Kidney tubule cell (primary cell): Measurements from ENCODE around the gene CISD3.

Experiments
- DNase-seq: peaks from one replicate; pipeline ENCODE4 v3.0.0-alpha.2; 2018; ENCODE audit warnings: low spot score

The CISD3 gene

GRCh38 chr17:38745545-38745944 is 15.4 kb downstream of the CISD3 start:
- peak; percentile 30 for DNase-seq

GRCh38 chr17:38746004-38746848 is 16.1 kb downstream of the CISD3 start:
- DNase-seq = no peak

- no peak for DNase-seq
Measured at GRCh38 chr17:38746849-38747462, 16.8 kb downstream of the CISD3 start.

DNA sequence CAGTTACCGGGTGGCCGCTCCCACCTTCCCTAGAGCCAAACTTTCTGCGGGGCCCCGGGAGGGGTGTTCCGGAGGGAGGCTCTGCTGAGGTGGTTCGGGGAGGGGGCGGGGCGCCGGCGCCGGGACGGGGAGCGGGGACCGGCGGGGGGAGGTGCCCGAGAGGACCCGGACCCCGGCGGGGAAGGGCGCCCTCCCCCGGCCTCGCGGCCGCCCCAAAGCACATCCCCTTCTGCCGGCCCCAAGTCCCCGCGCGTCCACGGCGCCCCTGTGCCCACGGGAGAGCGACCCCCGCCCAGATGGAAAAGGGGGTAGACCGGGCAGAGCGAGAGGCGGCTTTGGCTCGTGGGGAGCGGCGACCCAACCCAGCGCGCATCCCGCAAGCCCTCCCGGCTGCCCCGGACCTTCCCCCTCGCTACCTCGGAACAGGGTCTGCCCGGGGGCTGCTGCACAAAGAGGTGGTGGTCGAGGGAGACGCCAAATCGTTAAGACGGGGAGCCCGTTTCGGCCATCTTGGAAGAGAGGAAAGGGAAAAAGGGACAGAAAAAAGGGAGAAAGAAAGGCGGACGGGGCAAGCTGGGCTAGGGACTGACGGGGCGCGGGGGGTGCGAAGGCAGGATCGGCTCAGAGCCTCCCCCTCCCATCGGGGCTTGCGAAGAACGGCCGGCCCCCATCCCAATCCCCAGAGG is 17.5 kb downstream of the CISD3 start:
- DNase-seq = no peak

DNA sequence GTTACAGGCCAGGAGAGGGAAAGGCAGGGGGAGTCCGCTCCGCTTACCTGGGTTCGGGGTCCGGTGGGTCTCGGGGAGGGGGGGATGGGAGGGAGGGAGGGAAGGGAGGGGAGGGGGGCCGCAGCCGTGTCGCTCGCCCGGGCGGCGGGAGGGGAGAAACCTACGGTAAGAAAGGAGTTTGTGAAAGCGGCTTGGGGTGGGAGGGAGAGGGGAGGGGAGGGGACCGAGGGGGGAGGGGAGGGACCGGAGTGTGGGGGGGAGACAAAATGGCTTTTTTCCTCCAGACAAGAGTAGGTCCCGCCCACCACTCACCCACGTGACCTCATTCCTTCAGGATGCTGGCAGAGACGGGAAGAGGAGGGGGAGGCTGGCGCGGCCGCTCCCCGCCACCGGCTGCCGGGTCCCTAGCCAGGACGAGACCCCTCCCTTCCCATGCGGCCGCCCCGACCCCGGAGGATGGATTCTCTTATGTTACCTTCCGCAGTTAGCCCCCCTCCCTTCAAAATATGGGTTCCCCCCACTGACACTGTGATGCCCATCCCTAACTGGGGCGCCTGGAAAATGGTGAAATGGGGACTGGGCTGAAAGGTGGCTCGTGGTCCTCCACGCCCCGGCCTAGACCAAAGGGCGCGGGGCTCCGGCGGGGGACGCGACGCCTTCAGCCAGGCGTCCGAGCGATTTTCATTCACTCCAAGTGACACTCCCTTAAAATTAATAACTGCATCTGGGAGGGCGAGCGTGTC is 18.2 kb downstream of the CISD3 start, which contains the start of gene PCGF2:
PCGF2 (minus strand) TSS at position 188 of the 743 bp plus-strand sequence. CDS start 7,934 bp downstream, outside the sequence.
- DNase-seq = peak; percentile 88

DNA sequence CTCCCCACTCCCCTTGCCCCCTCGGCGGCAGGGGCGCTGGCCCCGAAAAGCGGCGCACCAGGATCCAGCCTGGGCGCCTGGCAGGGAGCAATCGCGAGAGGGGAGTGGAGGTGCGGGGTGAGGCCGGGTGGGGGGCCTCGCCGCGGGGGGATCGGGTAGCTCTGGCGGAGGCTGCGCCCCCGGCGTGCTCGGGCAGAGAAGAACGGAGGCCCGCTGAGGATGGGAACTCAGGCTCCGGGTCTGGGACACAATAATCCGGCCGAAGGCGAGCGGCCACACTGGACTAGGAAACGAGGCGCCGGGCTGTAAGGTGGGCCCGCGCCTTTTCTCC is 18.7 kb downstream of the CISD3 start:
- no peak for DNase-seq

GRCh38 chr17:38749223-38750043 is 19.3 kb downstream of the CISD3 start:
- peak; percentile 89 for DNase-seq

- no peak for DNase-seq
Measured at GRCh38 chr17:38750044-38750311, 19.8 kb downstream of the CISD3 start.

DNA sequence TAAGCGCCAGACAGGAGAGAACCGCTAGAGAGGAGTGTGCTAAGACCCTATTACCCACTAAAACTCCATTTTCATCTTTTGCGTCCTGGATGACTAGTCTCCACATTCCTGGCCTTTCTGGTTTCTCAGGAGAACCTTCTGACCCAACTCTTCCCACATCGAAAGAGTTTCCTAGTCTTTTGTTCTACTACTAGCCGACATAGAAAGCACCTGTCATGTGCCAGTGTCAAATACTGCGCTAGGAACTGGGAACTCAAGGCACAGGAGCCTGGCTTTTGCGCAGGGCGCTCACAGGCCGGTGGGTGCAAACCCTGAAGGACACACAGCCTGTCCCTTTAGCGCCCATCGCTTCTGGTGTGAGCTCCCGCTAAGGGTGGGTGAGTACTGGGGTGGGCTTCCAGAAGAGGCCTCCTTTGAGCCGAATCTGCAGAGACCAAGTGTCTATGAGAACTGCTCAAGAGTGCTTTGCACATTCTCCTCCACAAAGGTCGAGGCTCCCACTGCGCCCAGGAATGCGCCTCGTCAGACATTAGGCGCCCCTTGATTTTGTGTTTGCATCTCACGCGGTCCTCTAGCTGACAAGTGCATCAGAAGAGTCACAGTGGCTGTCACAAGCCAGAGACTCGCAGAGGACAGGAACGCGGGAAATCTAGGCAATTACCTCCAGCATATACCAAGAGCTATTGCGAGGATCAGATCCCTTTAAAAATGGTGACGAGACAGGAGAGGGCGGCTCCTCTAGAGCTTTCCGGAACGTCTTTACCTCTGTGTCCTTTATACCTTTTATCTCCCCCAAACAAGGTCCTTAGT is 20.4 kb downstream of the CISD3 start:
- peak; percentile 37 for DNase-seq

DNA sequence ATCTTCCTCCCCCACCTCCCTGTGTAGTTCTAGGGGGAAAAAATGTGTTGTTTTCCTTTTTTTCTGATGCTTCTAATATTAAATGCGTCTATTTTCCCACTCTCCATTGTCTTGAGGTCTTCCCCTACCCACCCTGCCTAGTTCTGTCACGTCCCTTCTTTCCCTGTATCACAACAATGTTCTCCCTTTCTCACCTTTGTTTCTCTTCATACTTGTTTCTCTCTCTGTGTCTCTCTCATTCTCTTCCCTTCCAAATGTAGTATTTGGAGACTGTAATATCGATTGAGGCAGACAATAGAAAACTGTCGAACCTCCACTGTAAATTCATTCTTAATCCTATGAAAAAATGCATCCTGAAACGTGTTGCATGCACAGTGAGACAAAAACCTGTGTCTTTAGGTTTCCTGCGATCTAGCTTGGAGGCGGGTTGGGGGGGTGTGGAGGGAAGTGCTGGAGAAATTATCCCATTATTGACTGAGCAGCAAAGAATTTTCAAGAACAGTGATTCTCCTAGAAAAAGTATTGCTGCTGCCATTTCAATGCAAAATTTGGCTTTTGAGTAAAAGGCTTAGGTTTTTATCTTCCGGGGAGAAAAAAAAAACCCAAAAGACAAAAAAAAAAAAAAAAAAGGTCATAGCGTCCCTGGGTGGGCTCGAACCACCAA is 21.1 kb downstream of the CISD3 start:
- no peak for DNase-seq

DNA sequence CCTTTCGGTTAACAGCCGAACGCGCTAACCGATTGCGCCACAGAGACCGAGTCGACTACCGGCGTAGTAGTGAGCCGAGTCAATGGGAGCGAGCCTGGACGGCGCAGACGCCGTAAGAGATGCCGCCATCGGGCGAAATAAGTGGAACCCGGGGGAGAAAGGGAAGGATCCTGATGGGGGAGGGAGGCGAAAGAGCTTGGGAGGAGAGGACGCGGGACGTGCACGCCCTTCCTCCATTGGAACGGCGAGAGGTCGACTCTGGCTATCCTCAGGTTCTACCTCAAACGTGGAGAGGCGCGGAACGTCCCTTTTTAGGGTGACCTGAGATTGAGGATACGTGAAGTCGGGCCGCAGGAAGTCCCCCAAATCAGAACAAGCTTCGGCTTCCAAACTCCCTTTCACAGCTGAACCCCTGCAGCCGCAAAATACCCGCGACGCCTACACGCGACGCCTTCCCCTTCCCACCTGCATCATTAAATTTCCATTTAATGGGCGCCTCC is 21.7 kb downstream of the CISD3 start:
- peak; percentile 85 for DNase-seq

GRCh38 chr17:38752308-38753070 is 22.3 kb downstream of the CISD3 start, which contains the start of gene PSMB3:
Gene PSMB3 (plus strand): TSS chr17:38752741. CDS start chr17:38752827, 86 bp downstream.
- DNase-seq = peak; percentile 100

DNA sequence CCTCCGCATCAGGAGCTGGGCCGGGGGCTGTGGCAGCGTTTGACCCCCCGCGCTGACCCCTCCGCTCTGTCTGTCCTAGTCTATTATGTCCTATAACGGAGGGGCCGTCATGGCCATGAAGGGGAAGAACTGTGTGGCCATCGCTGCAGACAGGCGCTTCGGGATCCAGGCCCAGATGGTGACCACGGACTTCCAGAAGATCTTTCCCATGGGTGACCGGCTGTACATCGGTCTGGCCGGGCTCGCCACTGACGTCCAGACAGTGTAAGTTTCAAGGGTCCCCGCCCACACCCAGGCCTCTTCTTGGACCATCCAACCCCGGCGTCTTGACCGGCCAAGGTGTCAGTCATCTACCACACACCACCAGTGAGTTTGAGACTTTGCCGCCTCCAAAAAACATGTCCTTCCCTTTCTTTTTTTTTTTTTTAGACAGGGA is 22.9 kb downstream of the CISD3 start:
- DNase-seq = no peak

DNA sequence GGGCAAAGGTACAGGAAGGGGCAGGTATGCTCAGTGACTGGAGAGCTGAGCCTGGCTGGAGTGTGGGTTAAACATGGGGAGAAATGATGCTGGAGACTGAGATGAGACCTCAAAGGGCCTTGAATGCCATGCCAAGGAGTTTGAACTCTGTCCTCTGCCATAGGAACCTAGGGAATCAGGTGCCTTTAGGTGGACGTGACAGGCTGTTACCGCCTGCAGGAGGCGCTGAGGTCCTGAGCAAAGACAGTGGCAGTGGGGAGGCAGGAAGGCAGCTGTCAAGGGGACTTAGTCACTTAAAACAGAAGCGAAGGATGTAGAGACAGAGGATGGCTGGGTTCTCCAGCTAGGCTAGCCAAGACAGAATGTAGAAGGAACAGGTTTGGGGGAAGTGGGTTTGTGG is 31.5 kb downstream of the CISD3 start:
- peak; percentile 64 for DNase-seq

DNA sequence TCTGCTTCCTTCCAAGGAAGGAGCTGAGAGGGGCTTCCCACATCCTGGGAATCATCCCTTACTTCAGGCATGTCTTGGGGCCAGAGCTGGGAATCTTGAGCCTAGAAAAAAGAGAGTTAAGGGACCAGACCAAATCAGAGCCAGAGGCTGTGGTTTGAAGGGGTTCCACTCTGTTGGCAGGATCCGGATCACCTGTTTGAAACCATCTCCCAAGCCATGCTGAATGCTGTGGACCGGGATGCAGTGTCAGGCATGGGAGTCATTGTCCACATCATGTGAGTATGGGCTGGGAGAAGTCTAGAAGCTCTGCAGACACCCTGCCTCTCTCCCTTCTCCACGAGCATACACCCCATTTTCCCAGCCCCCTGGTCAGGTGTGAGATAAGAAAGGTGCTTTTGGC is 32.1 kb downstream of the CISD3 start:
- DNase-seq = no peak

DNA sequence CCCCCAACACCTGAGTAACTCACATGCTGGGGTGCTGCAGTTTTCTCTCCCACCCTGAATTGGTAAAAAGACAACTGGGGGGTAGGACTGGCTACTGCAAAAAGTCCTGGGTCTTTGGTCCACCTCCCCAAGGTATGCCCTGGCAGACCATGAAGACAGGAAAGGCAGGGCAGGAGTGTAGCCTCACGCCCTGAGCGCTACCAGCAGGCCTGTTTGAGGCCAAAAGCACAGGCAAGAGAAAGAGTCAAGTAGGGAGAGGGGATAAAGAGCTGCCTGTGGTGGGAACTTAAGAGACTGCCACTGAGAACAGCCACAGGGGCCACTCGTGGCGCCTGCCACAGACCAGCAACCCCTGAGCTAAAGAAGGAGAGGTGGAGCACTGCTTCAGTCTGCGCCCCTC is 36.2 kb downstream of the CISD3 start:
- no peak for DNase-seq

DNA sequence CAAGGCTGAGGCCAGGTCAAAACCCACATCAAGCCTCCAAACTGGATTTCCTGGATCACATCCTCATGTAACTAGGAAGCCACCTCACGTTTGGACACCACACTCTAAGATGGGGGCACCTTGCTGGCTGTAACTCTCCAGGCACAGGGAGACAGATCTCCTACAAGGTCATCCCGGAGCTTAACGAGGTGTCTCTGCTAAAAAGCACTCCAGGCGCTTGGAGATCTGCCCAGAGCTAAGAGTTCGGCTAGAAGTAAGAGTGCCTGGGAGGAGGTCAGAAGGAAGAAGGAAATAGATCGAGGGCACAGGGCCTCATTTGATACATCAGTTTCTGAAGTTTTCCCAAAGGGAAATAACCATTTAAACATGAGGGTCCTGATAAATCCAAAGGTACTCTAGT is 38.3 kb downstream of the CISD3 start:
- no peak for DNase-seq

DNA sequence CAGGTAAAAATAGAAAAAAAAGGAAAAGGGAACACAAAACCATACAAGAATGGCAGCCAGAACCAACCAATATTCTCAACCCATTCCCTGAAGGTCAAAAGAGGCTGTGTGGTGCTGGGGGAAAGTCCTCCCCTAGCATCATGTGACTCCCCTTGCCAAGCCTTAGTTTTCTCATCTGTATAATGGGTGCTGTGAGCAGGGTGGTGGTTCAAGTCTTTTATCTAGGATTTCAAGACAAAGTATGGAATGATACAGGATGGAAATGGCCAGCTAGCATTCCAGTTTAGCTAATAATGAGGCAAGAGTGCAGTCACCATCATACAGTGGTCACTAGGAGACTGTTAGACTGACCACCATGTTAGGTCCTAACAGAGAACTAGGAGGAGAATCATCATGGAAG is 43.1 kb downstream of the CISD3 start:
- DNase-seq = no peak

- DNase-seq = no peak
Measured at GRCh38 chr17:38777641-38778250, 47.6 kb downstream of the CISD3 start.
